Raji (cell line): ENCODE measurements around the gene GPR18.

ENCODE experiments used
- POLR2A ChIP-seq: IDR thresholded peaks from 2 replicates; pipeline ENCODE4 v1.6.1; 2011; ENCODE audit warnings: low read depth, low read length, control low read depth; ENCODE audit not compliant: insufficient read depth

The GPR18 gene

DNA sequence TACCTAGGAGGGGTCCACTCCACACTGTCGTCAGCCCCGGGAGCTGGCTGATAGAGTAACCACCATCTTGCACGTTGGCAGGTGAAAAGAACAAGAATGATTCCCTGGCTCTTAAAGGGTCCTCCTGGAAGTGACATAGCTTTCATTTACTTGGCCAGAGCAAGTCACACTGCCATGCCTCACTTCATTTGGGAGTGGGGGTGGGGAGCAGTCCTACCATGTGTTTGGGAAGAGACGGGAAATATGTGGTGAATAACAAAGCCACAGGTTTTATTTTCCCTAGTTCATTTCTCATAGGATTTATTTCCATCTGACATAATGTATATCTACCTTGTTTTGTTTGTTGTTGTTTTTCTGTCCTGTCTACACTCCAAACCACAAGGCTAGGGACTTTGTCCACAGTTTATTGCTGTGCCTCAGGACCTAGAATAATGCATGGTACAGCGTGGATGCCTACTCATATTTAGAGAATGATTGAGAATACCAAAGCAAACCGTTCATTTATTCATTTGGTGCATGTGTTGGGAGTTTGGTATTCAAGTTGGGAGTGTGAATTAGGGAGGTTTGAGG lies 30.8 kb downstream of the GPR18 start:
- TF ChIP-seq POLR2A, result no peak

DNA sequence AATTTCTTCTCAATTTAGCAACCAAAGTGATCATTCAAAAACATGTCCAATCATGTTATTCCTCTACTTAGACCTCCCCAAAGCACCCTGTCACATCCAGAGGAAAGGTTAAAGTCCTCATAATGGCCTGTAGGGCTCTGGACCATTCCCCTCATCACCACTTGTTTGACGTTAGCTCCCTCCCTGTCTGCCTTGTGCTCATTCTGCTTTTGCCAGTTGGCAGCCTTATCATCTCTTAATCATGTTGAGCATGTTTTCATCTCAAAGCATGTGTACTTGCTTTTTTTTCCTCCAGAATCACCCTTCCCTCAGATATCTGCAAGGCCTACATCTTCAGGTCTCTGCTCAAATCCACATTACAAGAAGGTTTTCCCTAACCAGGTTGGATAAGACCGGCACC lies 31.7 kb downstream of the GPR18 start:
- no peak for TF ChIP-seq POLR2A

DNA sequence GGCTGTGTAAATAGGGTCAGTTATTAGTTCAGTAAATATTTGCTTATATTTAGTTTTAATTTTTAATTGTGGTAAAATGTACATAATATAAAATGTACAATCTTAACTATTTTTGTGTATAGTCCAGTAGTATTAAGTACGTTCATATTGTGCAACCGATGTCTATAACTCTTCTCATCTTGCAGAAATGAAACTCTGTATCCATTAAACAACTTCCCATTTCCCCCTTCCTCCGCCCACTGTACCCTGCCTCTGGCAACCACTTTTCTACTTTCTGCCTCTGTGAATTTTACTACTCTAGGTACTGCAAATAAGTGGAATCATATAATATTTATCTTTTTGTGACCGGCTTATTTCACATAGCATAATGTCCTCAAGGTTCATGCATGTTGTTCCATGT lies 33.1 kb downstream of the GPR18 start:
- TF ChIP-seq POLR2A, result no peak

DNA sequence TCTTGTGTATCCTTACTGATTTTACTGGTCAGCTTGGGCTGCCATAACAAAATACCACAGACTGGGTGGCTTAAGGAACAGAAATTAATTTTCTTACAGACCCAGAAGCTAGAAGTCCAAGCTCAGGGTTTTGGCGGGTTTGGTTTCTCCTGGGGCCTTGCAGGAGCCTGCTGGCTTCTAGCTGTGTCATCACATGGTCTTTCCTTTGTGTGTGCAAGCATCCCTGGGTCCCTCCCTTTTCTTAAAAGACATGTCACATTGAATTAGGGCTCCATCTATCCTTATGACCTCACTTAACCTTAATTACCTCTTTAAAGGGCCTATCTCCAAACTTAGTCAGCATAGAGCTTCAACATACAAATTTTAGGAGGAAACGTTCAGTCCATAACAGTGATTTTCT lies 34.2 kb downstream of the GPR18 start:
- no peak for TF ChIP-seq POLR2A

DNA sequence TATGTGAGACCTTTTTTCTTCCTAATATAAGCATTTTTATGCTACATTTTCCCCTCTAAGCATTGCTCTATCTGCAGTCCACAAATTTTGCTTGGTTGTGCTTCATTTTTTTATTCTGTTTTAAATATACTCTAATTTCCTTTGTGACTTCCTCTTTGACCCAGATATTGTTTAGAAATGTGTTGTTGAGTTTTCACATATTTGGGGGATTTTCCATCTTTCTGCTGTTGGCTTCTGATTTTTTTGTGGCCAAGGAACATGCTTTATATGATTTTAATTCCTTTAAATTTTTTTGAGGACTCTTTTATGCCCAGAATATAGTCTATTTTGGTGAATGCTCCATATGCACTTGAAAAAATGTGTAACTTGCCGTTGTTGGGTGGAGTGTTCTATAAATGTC lies 34.6 kb downstream of the GPR18 start:
- TF ChIP-seq POLR2A, result no peak

DNA sequence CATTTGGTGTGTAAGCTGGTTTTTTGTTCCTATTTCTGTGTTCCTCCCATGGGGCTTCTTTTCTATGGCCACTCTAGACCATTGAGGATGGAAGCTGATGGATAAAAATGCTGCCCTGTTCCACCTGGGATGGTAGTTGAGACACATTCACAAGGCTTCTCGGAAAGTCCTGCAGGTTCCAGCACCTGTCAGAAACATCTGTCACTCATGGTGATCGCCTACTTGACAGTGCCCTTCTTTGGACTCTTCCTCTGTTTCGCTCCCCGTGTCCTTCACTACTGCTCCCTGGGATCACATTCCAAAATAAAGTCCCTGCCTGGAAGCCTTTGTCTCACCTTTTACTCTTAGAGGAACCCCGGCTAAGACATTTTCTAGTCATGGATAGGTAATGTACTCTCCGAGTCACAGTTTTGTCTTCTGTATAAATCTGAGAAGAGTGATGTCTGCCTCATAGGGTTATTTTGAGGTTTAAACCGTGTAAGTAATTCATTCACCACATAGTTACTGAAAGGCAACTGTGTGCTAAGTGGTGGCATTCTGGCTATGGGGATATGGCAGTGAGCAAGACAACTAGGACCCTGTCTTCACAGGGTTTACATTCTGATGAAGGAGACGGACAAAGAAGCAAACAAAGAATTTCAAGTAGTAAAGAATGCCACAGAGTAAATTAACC lies 36.5 kb downstream of the GPR18 start:
- no peak for TF ChIP-seq POLR2A

DNA sequence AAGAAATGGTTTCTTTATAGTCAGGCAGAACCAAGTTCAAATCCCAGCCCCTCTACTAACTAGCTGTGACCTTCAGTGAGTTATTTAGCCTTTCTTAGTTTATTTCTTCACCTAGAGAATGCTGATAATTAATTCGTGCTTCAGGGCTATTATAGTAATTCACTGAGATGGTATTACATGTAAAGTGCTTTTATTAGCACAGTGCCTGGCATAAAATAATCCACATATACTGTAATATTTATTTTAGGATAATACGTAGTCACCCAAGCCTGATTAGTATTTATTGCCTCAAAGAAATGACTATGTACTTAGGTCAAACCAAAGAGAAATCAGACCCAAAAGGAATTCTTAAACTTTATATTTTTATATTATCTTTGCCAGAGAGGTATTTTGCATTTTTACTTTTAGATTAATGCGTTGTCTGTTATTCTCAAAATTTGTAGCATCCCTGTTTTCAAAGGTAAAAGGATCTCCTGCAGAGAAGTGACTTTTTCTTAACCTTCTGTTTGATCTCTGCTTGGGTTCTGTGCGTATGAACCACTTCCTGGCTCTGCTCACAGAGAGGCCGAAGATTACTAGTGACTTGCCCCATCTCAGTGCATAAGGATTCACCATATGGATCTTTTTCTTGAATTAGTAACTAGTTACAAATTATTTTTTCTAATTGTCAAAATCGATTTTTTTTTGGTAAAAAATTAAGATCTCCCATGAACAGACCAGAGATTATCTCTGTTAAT lies 37.8 kb downstream of the GPR18 start:
- no peak for TF ChIP-seq POLR2A

DNA sequence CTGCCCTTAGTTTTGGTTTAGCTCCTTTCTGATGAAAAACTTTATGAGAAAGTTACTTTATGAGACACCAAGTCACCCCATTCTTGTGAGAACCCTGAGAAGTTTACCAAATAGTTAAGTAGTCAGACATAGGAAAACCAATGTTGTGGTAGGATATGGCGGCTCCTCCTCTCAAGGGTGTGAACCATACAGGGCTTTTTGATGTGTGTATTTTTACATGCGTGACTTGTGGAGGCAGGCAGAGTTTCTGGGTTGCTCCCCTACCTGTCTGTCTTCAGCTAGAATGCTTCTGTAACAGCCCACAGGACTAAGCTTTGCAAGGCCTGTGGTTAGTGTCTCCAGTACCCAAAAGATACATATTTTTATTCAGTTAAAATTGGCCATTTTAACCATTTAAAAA lies 39.2 kb downstream of the GPR18 start:
- no peak for TF ChIP-seq POLR2A

DNA sequence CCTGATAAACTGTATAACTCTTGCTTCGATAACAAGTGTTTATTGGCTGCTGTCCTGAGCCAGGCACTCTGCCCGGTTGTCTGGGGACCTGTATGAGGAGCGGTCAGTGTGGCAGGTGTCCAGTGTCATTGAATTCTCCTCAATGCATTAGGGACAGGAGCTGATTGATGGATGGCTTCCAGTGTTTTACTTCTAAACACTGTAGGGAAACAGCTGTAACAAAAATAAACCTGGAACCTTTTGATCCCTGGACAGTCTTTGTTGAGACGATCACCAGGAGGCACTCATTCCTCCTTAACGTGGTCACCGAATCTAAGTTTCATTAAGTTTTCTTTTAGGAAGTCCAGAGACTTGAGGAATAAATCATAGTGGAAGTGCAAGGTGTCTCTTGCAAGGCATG lies 39.6 kb downstream of the GPR18 start:
- no peak for TF ChIP-seq POLR2A

DNA sequence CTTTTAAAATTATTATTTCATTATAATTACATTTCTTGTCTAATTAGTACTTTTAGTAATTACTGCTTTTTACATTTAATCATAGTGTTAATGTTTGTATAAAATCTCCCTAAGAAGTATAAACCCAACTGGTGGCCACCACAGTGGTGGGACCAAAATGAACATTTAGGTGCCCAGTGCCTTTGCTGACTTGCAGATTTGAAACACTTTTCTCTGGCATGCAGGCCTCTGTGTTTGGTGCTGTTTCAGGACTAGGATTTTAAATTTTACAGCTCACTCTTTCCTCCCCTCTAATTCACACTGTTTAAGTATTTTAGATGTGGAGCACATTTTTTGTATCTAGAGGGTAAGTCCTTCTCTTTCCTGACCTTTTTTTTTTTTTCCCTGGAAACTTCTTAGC lies 40.1 kb downstream of the GPR18 start:
- no peak for TF ChIP-seq POLR2A

DNA sequence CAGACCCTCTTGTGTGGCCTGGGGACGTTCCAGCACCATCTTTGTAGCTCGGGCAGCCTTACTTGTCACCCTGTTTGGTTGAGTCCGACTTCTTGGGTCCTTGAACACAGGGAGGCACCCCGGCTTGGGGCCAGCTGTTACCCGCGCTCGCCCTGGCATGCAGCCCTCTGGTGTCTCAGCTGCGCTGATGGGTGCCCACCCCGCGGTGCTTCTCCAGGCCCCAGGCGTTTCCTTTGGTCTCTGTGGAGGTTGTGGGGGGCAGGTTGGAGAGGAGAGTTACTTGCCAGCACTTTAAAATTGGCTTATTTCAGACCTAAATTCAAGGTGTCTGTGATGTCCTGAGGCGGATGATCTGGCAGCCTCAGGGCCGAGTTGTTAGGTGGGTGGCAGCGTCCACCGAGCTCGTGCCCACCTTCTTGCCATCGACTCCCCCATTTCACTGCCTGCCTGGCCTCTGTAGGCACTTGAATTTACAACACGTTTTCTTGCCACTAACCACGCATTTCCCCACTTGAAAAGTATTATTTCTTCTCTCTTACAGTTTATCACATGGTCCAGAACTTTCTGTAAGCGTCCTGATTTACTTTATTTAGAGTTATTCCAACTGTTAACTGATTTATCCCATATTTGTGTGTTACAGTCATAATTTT lies 40.6 kb downstream of the GPR18 start:
- TF ChIP-seq POLR2A, result no peak

DNA sequence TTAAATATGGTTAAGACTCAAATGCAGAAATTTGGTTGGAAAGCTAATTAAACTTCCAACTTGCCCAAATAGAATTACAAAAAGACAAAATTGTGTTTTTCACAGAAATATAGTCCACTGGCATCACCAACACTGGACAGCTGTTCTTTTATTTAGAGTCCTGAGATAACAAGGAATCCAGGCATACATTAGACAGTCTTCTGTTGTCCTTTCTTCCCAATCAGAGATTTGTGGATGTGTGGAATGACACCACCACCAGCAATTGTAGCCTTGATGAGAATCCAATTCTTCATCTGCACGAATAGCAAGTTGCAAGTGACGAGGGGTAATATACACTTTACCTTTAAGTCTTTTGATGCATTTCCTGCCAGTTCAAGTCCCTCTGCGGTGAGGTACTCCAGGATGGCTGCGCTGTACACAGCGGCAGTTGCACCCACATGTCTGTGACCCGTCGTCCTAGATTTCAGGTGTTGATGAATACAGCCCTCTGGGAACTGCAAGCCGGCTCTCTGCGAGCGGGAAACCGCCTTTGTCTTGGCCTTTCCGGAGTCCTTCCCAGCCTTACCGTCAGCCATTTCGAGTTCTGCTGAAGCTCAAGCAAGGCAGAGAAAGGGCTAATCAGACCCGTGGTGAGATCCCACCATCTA lies 42.9 kb downstream of the GPR18 start:
- TF ChIP-seq POLR2A, result no peak

DNA sequence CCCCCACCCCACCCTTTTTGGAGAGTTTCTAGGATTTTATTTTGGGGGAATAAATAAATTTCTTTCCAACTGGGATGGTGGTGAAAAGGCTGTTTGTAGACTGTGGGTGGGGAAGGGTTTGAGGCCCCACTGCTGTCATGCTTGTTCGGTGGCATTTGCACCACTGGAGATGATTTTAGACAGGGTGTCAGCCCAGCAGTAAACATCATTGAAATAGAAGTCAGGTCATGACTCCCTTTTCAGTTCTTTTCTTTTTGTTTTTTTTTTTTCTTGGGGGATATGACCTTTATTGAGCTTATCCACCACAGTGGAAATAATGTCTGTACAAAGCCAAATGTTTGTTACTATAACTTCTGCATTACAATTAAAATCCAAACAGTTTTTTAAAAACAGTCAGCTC lies 43.4 kb downstream of the GPR18 start:
- TF ChIP-seq POLR2A, result no peak

DNA sequence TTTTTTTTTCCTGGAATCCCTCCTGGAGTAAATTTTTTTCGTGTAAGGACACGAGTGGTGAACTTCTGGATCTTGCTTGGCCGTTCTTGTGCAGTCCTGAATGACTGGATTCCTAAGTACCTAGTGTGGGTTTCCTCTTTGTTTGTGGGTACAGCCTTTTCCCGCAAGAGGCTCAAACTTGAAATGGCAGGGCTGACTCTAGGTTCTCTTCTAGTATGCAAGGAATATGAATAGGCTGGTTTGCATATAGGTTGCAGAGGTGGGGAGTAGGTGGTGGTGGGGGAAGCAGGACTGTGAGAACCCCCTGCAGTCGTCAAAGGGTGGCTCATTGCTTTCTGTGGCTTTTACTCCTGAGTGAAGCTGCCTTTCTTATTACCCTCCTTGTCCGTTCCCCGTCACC lies 43.9 kb downstream of the GPR18 start:
- no peak for TF ChIP-seq POLR2A

DNA sequence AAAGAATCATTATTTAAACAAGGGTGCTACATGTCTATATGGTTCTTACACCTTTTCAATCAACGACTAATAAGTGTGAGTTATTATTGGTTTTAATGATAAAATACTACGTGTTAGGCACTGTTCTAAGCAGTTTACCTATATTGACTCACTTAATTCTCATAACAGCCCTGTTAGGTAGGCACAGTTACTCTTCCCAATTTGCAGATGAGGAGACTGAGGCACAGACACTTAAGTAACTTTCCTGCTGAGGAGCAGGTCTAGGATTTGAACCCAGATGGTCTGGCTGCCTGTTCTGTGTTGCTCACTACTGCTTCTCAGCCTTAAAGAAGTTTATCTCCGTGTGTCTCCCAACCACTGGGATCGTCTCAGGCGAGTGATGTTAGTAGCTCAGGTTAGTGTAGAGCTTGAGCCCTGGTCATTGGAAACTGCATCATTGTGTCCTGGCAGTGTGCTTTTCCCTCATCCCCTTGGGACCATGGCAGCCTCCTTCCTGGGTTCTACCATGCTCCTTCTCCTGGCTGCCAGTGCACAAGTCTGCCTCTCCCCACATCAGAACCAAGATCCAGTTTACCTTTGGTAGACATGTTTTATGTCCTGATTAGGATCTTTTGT lies 46.7 kb downstream of the GPR18 start:
- no peak for TF ChIP-seq POLR2A
